GM18909 (cell line): ENCODE measurements around the gene AARS2.
A peak's percentile ranks its signal among the peaks of the same experiment; 100 is the strongest.

Source experiments
- ATAC-seq: cut with Tn5 transposase; IDR thresholded peaks from one replicate; pipeline ENCODE4 v1.9.1; 2021; ENCODE audit warnings: mild to moderate bottlenecking; ENCODE audit not compliant: unreplicated experiment, poor library complexity

The AARS2 gene

GRCh38 chr6:44265722-44266233, 47.4 kb downstream of the AARS2 start:
- no peak for ATAC-seq

- peak; percentile 47 for ATAC-seq
These were observed 48.0 kb downstream of the AARS2 start, which contains the start of gene NFKBIE for GRCh38 chr6:44265007-44265721. Gene NFKBIE, minus strand, starts transcription at chr6:44265551. Its CDS starts 205 bp downstream, at chr6:44265346.

- ATAC-seq, result peak; percentile 42
These were observed 48.8 kb downstream of the AARS2 start for GRCh38 chr6:44264154-44265006.

GRCh38 chr6:44263354-44264100, 49.6 kb downstream of the AARS2 start:
- no peak for ATAC-seq

GRCh38 chr6:44262467-44263353, 50.4 kb downstream of the AARS2 start:
- no peak for ATAC-seq

- ATAC-seq, result no peak
These were observed 51.6 kb downstream of the AARS2 start for GRCh38 chr6:44261581-44261980.

GRCh38 chr6:44260451-44261297, 52.5 kb downstream of the AARS2 start:
- no peak for ATAC-seq

- ATAC-seq, result no peak
These were observed 53.1 kb downstream of the AARS2 start for GRCh38 chr6:44260011-44260410.

- no peak for ATAC-seq
These were observed 54.2 kb downstream of the AARS2 start for GRCh38 chr6:44258921-44259320.

- no peak for ATAC-seq
These were observed 54.8 kb downstream of the AARS2 start for GRCh38 chr6:44258325-44258863.

GRCh38 chr6:44257753-44258324, 55.3 kb downstream of the AARS2 start:
- ATAC-seq, result peak; percentile 19

GRCh38 chr6:44257025-44257752, 56.0 kb downstream of the AARS2 start, which contains the start of gene SLC35B2:
Gene SLC35B2, minus strand, starts transcription at chr6:44257528. Its CDS starts 118 bp downstream, at chr6:44257410.
- ATAC-seq, result peak; percentile 60

GRCh38 chr6:44256775-44257024, 56.4 kb downstream of the AARS2 start:
- ATAC-seq, result no peak

GRCh38 chr6:44255871-44256774, 57.0 kb downstream of the AARS2 start:
- peak; percentile 0 for ATAC-seq

- ATAC-seq, result no peak
These were observed 57.9 kb downstream of the AARS2 start for GRCh38 chr6:44255105-44255808.
